ENCODE measurements around the gene TMEM91. TPM values are rescaled to one million over a fixed set of nuclear protein-coding genes. Genes with fewer than 3 reads are reported as not detected.

The TMEM91 gene
- total and polyA plus RNA-seq, 2 experiments from 2014 or later, result 27.5 to 51.8 TPM

- DNase-seq (ENCODE audit: low spot score), result no peak
- H3K4me1 ChIP-seq (ENCODE audit: insufficient read depth), result peaks cover 8% of the 10 kb centered on the region
- no peaks in the 10 kb centered on the region for H3K9me2 ChIP-seq (replicated peaks; ENCODE audit: insufficient read depth)
- no peaks in the 10 kb centered on the region for H4K20me1 ChIP-seq (ENCODE audit: insufficient read depth, poor library complexity, severe bottlenecking)
- H3K9me3 ChIP-seq (ENCODE audit: low read depth), result no peaks in the 10 kb centered on the region
- H2AFZ ChIP-seq, result no peak overlapping the region
- WGBS (ENCODE audit: low lambda C conversion rate, missing lambda C conversion rate), result 93% methylated on average over 10 of the region's 10 CpGs
- no peaks in the 10 kb centered on the region for H3K79me2 ChIP-seq
- H3K4me3 ChIP-seq, result no peak overlapping the region
- TF ChIP-seq EZH2 (IDR thresholded peaks at IDR 0.05; ENCODE audit: borderline replicate concordance) (no peak), EZH2phosphoT487 (IDR thresholded peaks at IDR 0.05; ENCODE audit: low read depth, severe bottlenecking, unreplicated experiment) (no peak)
- H3K4me2 ChIP-seq, result no peak overlapping the region
- no peaks in the 10 kb centered on the region for H3K36me3 ChIP-seq (replicated peaks; ENCODE audit: insufficient read depth, low read depth)
- no peaks in the 10 kb centered on the region for H3K27me3 ChIP-seq
- no peak overlapping the region for H3K27ac ChIP-seq
Measured at GRCh38 chr19:41413947-41414346, 37.6 kb downstream of the TMEM91 start.

- Histone ChIP-seq H3K4me2 (no peak overlapping the region), H3K36me3 (replicated peaks; ENCODE audit: insufficient read depth, low read depth) (no peaks in the 10 kb centered on the region), H3K27me3 (no peaks in the 10 kb centered on the region), H3K9me3 (ENCODE audit: low read depth) (no peaks in the 10 kb centered on the region), H3K9me2 (replicated peaks; ENCODE audit: insufficient read depth) (no peaks in the 10 kb centered on the region), H3K4me1 (ENCODE audit: insufficient read depth) (peaks cover 5% of the 10 kb centered on the region), H2AFZ (no peak overlapping the region), H3K27ac (no peak overlapping the region), H4K20me1 (ENCODE audit: insufficient read depth, poor library complexity, severe bottlenecking) (no peaks in the 10 kb centered on the region), H3K4me3 (no peak overlapping the region), H3K79me2 (no peaks in the 10 kb centered on the region)
- 90% methylated on average over 9 of the region's 9 CpGs for WGBS (ENCODE audit: low lambda C conversion rate, missing lambda C conversion rate)
- no peak for TF ChIP-seq CTCF (IDR thresholded peaks at IDR 0.05; ENCODE audit: poor library complexity)
- TF ChIP-seq EZH2 (IDR thresholded peaks at IDR 0.05; ENCODE audit: borderline replicate concordance), result no peak
- no peak for TF ChIP-seq EZH2phosphoT487 (IDR thresholded peaks at IDR 0.05; ENCODE audit: low read depth, severe bottlenecking, unreplicated experiment)
- no peak for DNase-seq (ENCODE audit: low spot score)
Measured at GRCh38 chr19:41414461-41414860, 38.1 kb downstream of the TMEM91 start.

- H3K9me2 ChIP-seq (replicated peaks; ENCODE audit: insufficient read depth), result no peaks in the 10 kb centered on the region
- no peak overlapping the region for H2AFZ ChIP-seq
- H3K27ac ChIP-seq, result no peak overlapping the region
- no peaks in the 10 kb centered on the region for H3K36me3 ChIP-seq (replicated peaks; ENCODE audit: insufficient read depth, low read depth)
- no peak overlapping the region for H3K4me2 ChIP-seq
- 87% methylated on average over 9 of the region's 9 CpGs for whole genome bisulfite sequencing (ENCODE audit: low lambda C conversion rate, missing lambda C conversion rate)
- DNase-seq (ENCODE audit: low spot score), result no peak
- TF ChIP-seq EZH2 (IDR thresholded peaks at IDR 0.05; ENCODE audit: borderline replicate concordance), result no peak
- no peak for TF ChIP-seq CTCF (IDR thresholded peaks at IDR 0.05; ENCODE audit: poor library complexity)
- TF ChIP-seq EZH2phosphoT487 (IDR thresholded peaks at IDR 0.05; ENCODE audit: low read depth, severe bottlenecking, unreplicated experiment), result no peak
- H3K79me2 ChIP-seq, result no peaks in the 10 kb centered on the region
- H3K4me1 ChIP-seq (ENCODE audit: insufficient read depth), result peaks cover under 1% of the 10 kb centered on the region
- H3K9me3 ChIP-seq (ENCODE audit: low read depth), result no peaks in the 10 kb centered on the region
- no peak overlapping the region for H3K4me3 ChIP-seq
- H3K27me3 ChIP-seq, result no peaks in the 10 kb centered on the region
- no peaks in the 10 kb centered on the region for H4K20me1 ChIP-seq (ENCODE audit: insufficient read depth, poor library complexity, severe bottlenecking)
Measured at GRCh38 chr19:41415154-41415571, 38.8 kb downstream of the TMEM91 start.

- TF ChIP-seq EZH2 (IDR thresholded peaks at IDR 0.05; ENCODE audit: borderline replicate concordance) (no peak), CTCF (IDR thresholded peaks at IDR 0.05; ENCODE audit: poor library complexity) (no peak), EZH2phosphoT487 (IDR thresholded peaks at IDR 0.05; ENCODE audit: low read depth, severe bottlenecking, unreplicated experiment) (no peak)
- 64% methylated on average over 12 of the region's 12 CpGs for WGBS (ENCODE audit: low lambda C conversion rate, missing lambda C conversion rate)
- Histone ChIP-seq H3K9me2 (replicated peaks; ENCODE audit: insufficient read depth) (no peaks in the 10 kb centered on the region), H3K27ac (peak overlapping the region; percentile 82), H3K27me3 (no peaks in the 10 kb centered on the region), H3K4me2 (no peak overlapping the region), H3K4me1 (ENCODE audit: insufficient read depth) (no peaks in the 10 kb centered on the region), H3K9me3 (ENCODE audit: low read depth) (no peaks in the 10 kb centered on the region), H3K4me3 (no peak overlapping the region), H4K20me1 (ENCODE audit: insufficient read depth, poor library complexity, severe bottlenecking) (no peaks in the 10 kb centered on the region), H2AFZ (no peak overlapping the region), H3K79me2 (no peaks in the 10 kb centered on the region), H3K36me3 (replicated peaks; ENCODE audit: insufficient read depth, low read depth) (no peaks in the 10 kb centered on the region)
- DNase-seq (ENCODE audit: low spot score), result peak; percentile 84
Measured at GRCh38 chr19:41416194-41416674, 39.9 kb downstream of the TMEM91 start.
